OCI-LY3 (cell line): ENCODE results near the gene URB1.

Experiments used
- H2AFZ ChIP-seq: fragments of 200-600, 300-600 bp; shearing (Covaris generic); 2 replicates; pipeline ENCODE4 v1.6.0; 2014; ENCODE audit warnings: antibody characterized with exemption, low read depth, low read length
- H3K27ac ChIP-seq: fragments of 200-600, 300-600 bp; sonication (generic); 2 replicates; pipeline ENCODE4 v1.5.1; 2014; ENCODE audit warnings: mild to moderate bottlenecking, low read length, moderate library complexity, mixed read lengths
- H3K27me3 ChIP-seq: fragments of 200-600, 300-600 bp; sonication (generic); 2 replicates; pipeline ENCODE4 v1.6.1; 2014; ENCODE audit warnings: low read depth, low read length, mixed read lengths
- H3K36me3 ChIP-seq: fragments of 200-600, 300-600 bp; sonication (generic); replicated peaks from 2 replicates; pipeline ENCODE3; 2014; ENCODE audit warnings: low read depth, low read length, mixed read lengths
- H3K4me1 ChIP-seq: fragments of 300-600, 200-600 bp; sonication (generic); 2 replicates; pipeline ENCODE4 v1.6.1; 2014; ENCODE audit warnings: low read length, mixed read lengths
- H3K4me2 ChIP-seq: fragments of 200-600, 300-600 bp; sonication (generic); 2 replicates; pipeline ENCODE4 v1.6.1; 2014; ENCODE audit warnings: low read length, mixed read lengths
- H3K4me3 ChIP-seq: fragments of 300-600, 200-600 bp; sonication (generic); 2 replicates; pipeline ENCODE4 v1.5.1; 2014; ENCODE audit warnings: antibody characterized with exemption, mild to moderate bottlenecking, low read length, moderate library complexity
- H3K79me2 ChIP-seq: fragments of 300-600, 200-600 bp; shearing (Covaris generic); 2 replicates; pipeline ENCODE4 v1.6.1; 2014; ENCODE audit warnings: mild to moderate bottlenecking, low read length, mixed read lengths
- H3K9ac ChIP-seq: fragments of 300-600, 200-600 bp; shearing (Covaris generic); 2 replicates; pipeline ENCODE4 v1.6.0; 2014; ENCODE audit warnings: mild to moderate bottlenecking, low read length, moderate library complexity
- H3K9me3 ChIP-seq: fragments of 200-600, 300-600 bp; shearing (Covaris generic); 2 replicates; pipeline ENCODE4 v1.6.1; 2014; ENCODE audit warnings: low read length, mixed read lengths; ENCODE audit not compliant: insufficient read depth
- H4K20me1 ChIP-seq: fragments of 200-600, 300-600 bp; sonication (generic); 2 replicates; pipeline ENCODE4 v1.6.1; 2016; ENCODE audit warnings: low read length, mixed read lengths; ENCODE audit not compliant: insufficient read depth
- CTCF ChIP-seq: fragments of 200-600, 300-600 bp; sonication (generic); IDR thresholded peaks from 2 replicates; pipeline ENCODE4 v1.5.1; 2014; ENCODE audit warnings: antibody characterized with exemption, low read length, low read depth
- EZH2phosphoT487 ChIP-seq: fragments of 200-600 bp; shearing (Covaris generic); IDR thresholded peaks from 2 replicates; pipeline ENCODE4 v1.6.1; 2018; ENCODE audit warnings: antibody characterized with exemption, mixed run types, low read depth

Gene URB1

GRCh38 chr21:32427958-32428623 is 35.3 kb upstream of the URB1 start:
- Histone ChIP-seq H4K20me1 (no peaks in the 10 kb centered on the region), H3K9ac (no peak overlapping the region), H3K27me3 (peaks cover 4% of the 10 kb centered on the region; the same call in 1 of the 2 replicates), H2AFZ (no peak overlapping the region), H3K36me3 (no peaks in the 10 kb centered on the region), H3K4me1 (no peaks in the 10 kb centered on the region), H3K27ac (no peak overlapping the region), H3K9me3 (no peaks in the 10 kb centered on the region), H3K4me2 (no peak overlapping the region), H3K4me3 (no peak overlapping the region), H3K79me2 (no peaks in the 10 kb centered on the region)
- TF ChIP-seq EZH2phosphoT487 (no peak), CTCF (no peak)

GRCh38 chr21:32426592-32427051 is 33.8 kb upstream of the URB1 start:
- Histone ChIP-seq H3K27ac (no peak overlapping the region), H3K27me3 (peaks cover 4% of the 10 kb centered on the region; the same call in 1 of the 2 replicates), H3K79me2 (no peaks in the 10 kb centered on the region), H3K4me3 (no peak overlapping the region), H3K4me2 (no peak overlapping the region), H3K9me3 (no peaks in the 10 kb centered on the region), H2AFZ (no peak overlapping the region), H3K36me3 (no peaks in the 10 kb centered on the region), H4K20me1 (no peaks in the 10 kb centered on the region), H3K9ac (no peak overlapping the region), H3K4me1 (no peaks in the 10 kb centered on the region)
- TF ChIP-seq EZH2phosphoT487 (no peak), CTCF (no peak)

GRCh38 chr21:32426066-32426465 is 33.3 kb upstream of the URB1 start:
- Histone ChIP-seq H3K9ac (no peak overlapping the region), H4K20me1 (no peaks in the 10 kb centered on the region), H3K36me3 (no peaks in the 10 kb centered on the region), H3K9me3 (no peaks in the 10 kb centered on the region), H2AFZ (no peak overlapping the region), H3K4me3 (no peak overlapping the region), H3K27me3 (peaks cover 4% of the 10 kb centered on the region; the same call in 1 of the 2 replicates), H3K79me2 (no peaks in the 10 kb centered on the region), H3K27ac (no peak overlapping the region), H3K4me2 (no peak overlapping the region), H3K4me1 (no peaks in the 10 kb centered on the region)
- TF ChIP-seq CTCF (no peak), EZH2phosphoT487 (no peak)

GRCh38 chr21:32425628-32426027 is 32.8 kb upstream of the URB1 start:
- peaks cover 4% of the 10 kb centered on the region; the same call in 1 of the 2 replicates for H3K27me3 ChIP-seq
- no peak overlapping the region for H3K4me2 ChIP-seq
- no peaks in the 10 kb centered on the region for H4K20me1 ChIP-seq
- H3K4me3 ChIP-seq: no peak overlapping the region
- no peaks in the 10 kb centered on the region for H3K79me2 ChIP-seq
- H2AFZ ChIP-seq: no peak overlapping the region
- H3K9me3 ChIP-seq: no peaks in the 10 kb centered on the region
- TF ChIP-seq EZH2phosphoT487: no peak
- no peak for TF ChIP-seq CTCF
- no peaks in the 10 kb centered on the region for H3K36me3 ChIP-seq
- no peak overlapping the region for H3K9ac ChIP-seq
- no peaks in the 10 kb centered on the region for H3K4me1 ChIP-seq
- no peak overlapping the region for H3K27ac ChIP-seq
